ENCODE data around the gene MAT2B. TPM values are rescaled to one million over a fixed set of nuclear protein-coding genes. Genes with fewer than 3 reads are reported as not detected.

MAT2B gene
- polyA plus RNA-seq, 3 donors = 34.8 to 165 (median 142) TPM

DNA sequence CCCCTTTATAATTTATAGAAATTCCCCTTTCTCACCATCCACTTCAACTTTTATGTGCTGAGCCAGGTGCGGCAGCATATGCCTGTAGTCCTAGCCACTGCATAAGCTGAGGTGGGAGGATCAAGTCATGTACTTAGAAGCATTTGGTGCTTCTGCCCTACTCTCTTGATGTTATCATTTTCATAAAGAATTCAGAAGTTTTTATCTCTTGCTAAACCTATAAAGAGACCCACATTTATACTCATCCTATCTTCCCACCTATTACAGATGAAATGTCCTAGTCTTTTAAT, 26.5 kb upstream of the MAT2B start:
- no peak for DNase-seq
- intact Hi-C loops (cut with micrococcal nuclease) = no loop called here
- WGBS (ENCODE audit: insufficient coverage) = no CpG with 5 or more reads among the region's 1 CpG
- no peak overlapping the region for H2AFZ ChIP-seq (ENCODE audit: insufficient read depth, low read depth, low read length, poor library complexity, severe bottlenecking)
- H3K27me3 Mint-ChIP-seq (ENCODE audit: low read depth in 3 of 3) = peaks cover 0 to 1% (median 0%) of the 10 kb centered on the region in 3 donors
- no peaks in the 10 kb centered on the region for H3K9me3 ChIP-seq (replicated peaks in 1 of 2; ENCODE audit: control insufficient read depth in 1 of 2, insufficient read depth in 1 of 2, low read length in 2 of 2)
- no peak overlapping the region for H3K4me3 Mint-ChIP-seq
- peaks cover 48 to 86% of the 10 kb centered on the region in 2 donors for H3K36me3 ChIP-seq (replicated peaks in 1 of 2; ENCODE audit: control insufficient read depth in 1 of 2, insufficient read depth in 2 of 2, low read length in 2 of 2)
- H3K4me3 ChIP-seq (replicated peaks in 1 of 3; ENCODE audit: low read depth in 2 of 3, low read length in 3 of 3) = no peak overlapping the region
- H3K9ac ChIP-seq (ENCODE audit: insufficient read depth, low read length, poor library complexity, severe bottlenecking) = no peak overlapping the region
- TF ChIP-seq, protein P1, sequence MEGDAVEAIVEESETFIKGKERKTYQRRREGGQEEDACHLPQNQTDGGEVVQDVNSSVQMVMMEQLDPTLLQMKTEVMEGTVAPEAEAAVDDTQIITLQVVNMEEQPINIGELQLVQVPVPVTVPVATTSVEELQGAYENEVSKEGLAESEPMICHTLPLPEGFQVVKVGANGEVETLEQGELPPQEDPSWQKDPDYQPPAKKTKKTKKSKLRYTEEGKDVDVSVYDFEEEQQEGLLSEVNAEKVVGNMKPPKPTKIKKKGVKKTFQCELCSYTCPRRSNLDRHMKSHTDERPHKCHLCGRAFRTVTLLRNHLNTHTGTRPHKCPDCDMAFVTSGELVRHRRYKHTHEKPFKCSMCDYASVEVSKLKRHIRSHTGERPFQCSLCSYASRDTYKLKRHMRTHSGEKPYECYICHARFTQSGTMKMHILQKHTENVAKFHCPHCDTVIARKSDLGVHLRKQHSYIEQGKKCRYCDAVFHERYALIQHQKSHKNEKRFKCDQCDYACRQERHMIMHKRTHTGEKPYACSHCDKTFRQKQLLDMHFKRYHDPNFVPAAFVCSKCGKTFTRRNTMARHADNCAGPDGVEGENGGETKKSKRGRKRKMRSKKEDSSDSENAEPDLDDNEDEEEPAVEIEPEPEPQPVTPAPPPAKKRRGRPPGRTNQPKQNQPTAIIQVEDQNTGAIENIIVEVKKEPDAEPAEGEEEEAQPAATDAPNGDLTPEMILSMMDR (IDR thresholded peaks at IDR 0.05) = no peak
- H3K27ac ChIP-seq (ENCODE audit: low read depth in 1 of 2, low read length in 2 of 2) = no peak overlapping the region
- no peaks in the 10 kb centered on the region for H4K20me1 ChIP-seq (ENCODE audit: insufficient read depth, low read length)
- H3K4me1 Mint-ChIP-seq = peaks cover 4% of the 10 kb centered on the region
- no peaks in the 10 kb centered on the region for H3K79me2 ChIP-seq (ENCODE audit: insufficient read depth, low read length)
- no peaks in the 10 kb centered on the region for H3K4me1 ChIP-seq (ENCODE audit: control insufficient read depth in 1 of 2, insufficient read depth in 2 of 2, low read length in 2 of 2)
- H3K27me3 ChIP-seq (ENCODE audit: control insufficient read depth in 2 of 2, insufficient read depth in 2 of 2, low read length in 2 of 2) = no peaks in the 10 kb centered on the region
- no peaks in the 10 kb centered on the region for H3K9me3 Mint-ChIP-seq
- peak overlapping the region in 2 of 7 donors; percentile 25 to 37 for H3K27ac Mint-ChIP-seq
- H3K4me2 ChIP-seq (replicated peaks; ENCODE audit: extremely low read depth, low read length, poor library complexity, severe bottlenecking) = no peak overlapping the region
- peaks cover 53 to 77% of the 10 kb centered on the region in 2 donors for H3K36me3 Mint-ChIP-seq

DNA sequence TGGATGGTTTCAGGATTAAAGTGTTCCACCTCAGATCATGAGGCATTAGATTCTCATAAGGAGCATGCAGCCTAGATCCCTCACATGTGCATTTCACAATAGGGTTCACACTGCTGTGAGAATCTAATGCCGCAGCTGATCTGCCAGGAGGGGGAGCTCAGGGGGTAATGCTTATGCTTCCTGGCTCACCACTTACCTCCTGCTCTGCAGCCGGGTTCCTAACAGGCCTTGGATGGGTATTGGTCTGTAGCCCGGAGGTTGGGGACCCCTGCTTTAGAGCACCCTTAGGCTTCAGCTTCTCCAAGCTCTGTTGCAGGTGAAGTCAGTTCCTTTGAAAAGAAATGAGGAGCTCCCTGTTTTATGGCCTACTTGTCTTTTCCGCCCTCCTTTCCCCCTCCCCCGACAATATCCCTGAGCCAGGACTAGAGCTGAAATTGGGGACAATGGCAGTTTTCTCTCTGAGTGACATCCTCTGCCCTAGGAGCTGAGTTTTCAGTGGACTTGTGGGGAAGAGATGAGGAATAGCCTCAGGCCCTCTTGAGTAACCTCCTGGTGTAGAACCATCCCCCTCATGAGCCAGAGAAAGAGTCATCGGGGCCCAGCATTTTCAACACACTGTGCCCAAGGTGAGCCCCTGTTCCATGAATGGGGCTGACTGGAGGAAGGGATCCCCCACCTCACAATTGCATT, 16.2 kb upstream of the MAT2B start:
- Histone ChIP-seq H3K4me2 (replicated peaks; ENCODE audit: extremely low read depth, low read length, poor library complexity, severe bottlenecking) (no peak overlapping the region), H3K9ac (ENCODE audit: insufficient read depth, low read length, poor library complexity, severe bottlenecking) (no peak overlapping the region), H3K4me1 (ENCODE audit: control insufficient read depth in 1 of 2, insufficient read depth in 2 of 2, low read length in 2 of 2) (no peaks in the 10 kb centered on the region), H3K4me3 (replicated peaks in 1 of 3; ENCODE audit: low read depth in 2 of 3, low read length in 3 of 3) (no peak overlapping the region), H3K27ac (ENCODE audit: low read depth in 1 of 2, low read length in 2 of 2) (peak overlapping the region in 1 of 2 donors; percentile 50), H3K9me3 (replicated peaks in 1 of 2; ENCODE audit: control insufficient read depth in 1 of 2, insufficient read depth in 1 of 2, low read length in 2 of 2) (no peaks in the 10 kb centered on the region), H2AFZ (ENCODE audit: insufficient read depth, low read depth, low read length, poor library complexity, severe bottlenecking) (no peak overlapping the region), H3K79me2 (ENCODE audit: insufficient read depth, low read length) (no peaks in the 10 kb centered on the region), H3K36me3 (replicated peaks in 1 of 2; ENCODE audit: control insufficient read depth in 1 of 2, insufficient read depth in 2 of 2, low read length in 2 of 2) (peaks cover 33 to 72% of the 10 kb centered on the region in 2 donors), H3K27me3 (ENCODE audit: control insufficient read depth in 2 of 2, insufficient read depth in 2 of 2, low read length in 2 of 2) (no peaks in the 10 kb centered on the region), H4K20me1 (ENCODE audit: insufficient read depth, low read length) (no peaks in the 10 kb centered on the region)
- Mint-ChIP-seq H3K27me3 (ENCODE audit: low read depth in 3 of 3) (no peaks in the 10 kb centered on the region), H3K4me3 (no peak overlapping the region), H3K9me3 (no peaks in the 10 kb centered on the region), H3K36me3 (peaks cover 34 to 70% of the 10 kb centered on the region in 2 donors), H3K4me1 (no peaks in the 10 kb centered on the region), H3K27ac (peak overlapping the region in 5 of 7 donors; percentile 9 to 86 (median 54))
- intact Hi-C loops (cut with micrococcal nuclease) = no loop called here
- TF ChIP-seq, protein P1 (IDR thresholded peaks at IDR 0.05) = no peak
- peak in 1 of 3 donors; percentile 15 for DNase-seq
- no CpG with 5 or more reads among the region's 6 CpGs for WGBS (ENCODE audit: insufficient coverage)
